Activated B cell treated with CpG ODN at 0.5 μM for 24 hours (primary cell): ENCODE data around the gene BSCL2. TPM values are rescaled to one million over a fixed set of nuclear protein-coding genes. Genes with fewer than 3 reads are reported as not detected.

Source experiments
- ATAC-seq: fragments of 200-7000 bp; cut with Tn5 transposase; one replicate; pipeline ENCODE4 v1.10.0; 2021; ENCODE audit warnings: low read depth, mild to moderate bottlenecking, moderate library complexity
- CTCF ChIA-PET: fragments of 350-600 bp; sonication (Branson Sonifier 250); formaldehyde crosslinking; loops from one replicate; lab custom pipeline; 2021; ENCODE audit warnings: antibody characterized with exemption; lab: Charles Lee
- POLR2A ChIA-PET: fragments of 350-600 bp; sonication (Branson Sonifier 250); formaldehyde crosslinking; loops from one replicate; lab custom pipeline; 2021; ENCODE audit warnings: antibody characterized with exemption; lab: Charles Lee
- DNase-seq: peaks from one replicate; pipeline ENCODE4 v3.0.0; 2022
- H3K27ac Mint-ChIP-seq: one replicate; pipeline ENCODE4 v1.8.0; 2020; ENCODE audit warnings: mixed read lengths
- H3K27me3 Mint-ChIP-seq: one replicate; pipeline ENCODE4 v1.8.0; 2021; ENCODE audit warnings: mixed read lengths
- H3K36me3 Mint-ChIP-seq: one replicate; pipeline ENCODE4 v1.8.0; 2021; ENCODE audit warnings: low read depth, mixed read lengths
- H3K4me1 Mint-ChIP-seq: one replicate; pipeline ENCODE4 v1.8.0; 2021; ENCODE audit warnings: mixed read lengths
- H3K4me3 Mint-ChIP-seq: one replicate; pipeline ENCODE4 v1.8.0; 2020; ENCODE audit warnings: mild to moderate bottlenecking, mixed read lengths
- H3K9me3 Mint-ChIP-seq: one replicate; pipeline ENCODE4 v1.8.0; 2020; ENCODE audit warnings: mixed read lengths
- CTCF ChIP-seq: fragments of 200-600 bp; IDR thresholded peaks from one replicate; pipeline ENCODE4 v1.8.0; 2022; ENCODE audit warnings: antibody characterized with exemption, mild to moderate bottlenecking
- intact Hi-C: fragments of 100-400 bp; cut with micrococcal nuclease; formaldehyde crosslinking; loops from one replicate; pipeline ENCODE4 v1.15.1; 2024
- total RNA-seq: library from RNA; stranded (reverse); gene quantifications from 2 replicates; pipeline ENCODE4 v1.2.3, GENCODE V29; 2022

BSCL2 gene
- total RNA-seq, 1 donor from 2014 or later, result 18.6 TPM

GRCh38 chr11:62713343-62713742 is 6.1 kb upstream of the BSCL2 start:
- H3K4me3 Mint-ChIP-seq, result no peak overlapping the region
- H3K4me1 Mint-ChIP-seq, result peaks cover 33% of the 10 kb centered on the region
- peaks cover 82% of the 10 kb centered on the region for H3K36me3 Mint-ChIP-seq
- ChIA-PET POLR2A (interaction anchor here (0.5 to 1.4 kb wide), 4 partner anchors 14 to 168 kb away, joined by 3 to 9 read pairs (median 4); partner anchors contain the start of gene HNRNPUL2), CTCF (no interaction called here)
- intact Hi-C loops, result no loop called here
- H3K27me3 Mint-ChIP-seq, result no peaks in the 10 kb centered on the region
- H3K9me3 Mint-ChIP-seq, result no peaks in the 10 kb centered on the region
- H3K27ac Mint-ChIP-seq, result peak overlapping the region; percentile 36
- ATAC-seq, result no peak
- TF ChIP-seq CTCF, result no peak
- DNase-seq, result no peak

- Mint-ChIP-seq H3K27ac (peak overlapping the region; percentile 16), H3K4me1 (peaks cover 38% of the 10 kb centered on the region), H3K36me3 (peaks cover 77% of the 10 kb centered on the region), H3K9me3 (no peaks in the 10 kb centered on the region), H3K4me3 (no peak overlapping the region), H3K27me3 (no peaks in the 10 kb centered on the region)
- no peak for DNase-seq
- POLR2A ChIA-PET, result interaction anchor here (1.0 to 1.4 kb wide), 4 partner anchors 14 to 127 kb away, joined by 3 to 5 read pairs (median 4); partner anchors contain the start of genes HNRNPUL2 and ZBTB3
- intact Hi-C loops, result no loop called here
- no peak for ATAC-seq
- TF ChIP-seq CTCF, result no peak
- CTCF ChIA-PET, result no interaction called here
These were observed 5.6 kb upstream of the BSCL2 start for GRCh38 chr11:62712861-62713260.

- DNase-seq (no peak), ATAC-seq (no peak)
- POLR2A ChIA-PET, result interaction anchor here (0.8 to 8.0 kb wide), 7 partner anchors 15 to 128 kb away, joined by 3 to 188 read pairs (median 4); partner anchors contain the start of genes C11orf98, CSKMT, HNRNPUL2 and LBHD1
- TF ChIP-seq CTCF, result no peak
- no peak overlapping the region for H3K4me3 Mint-ChIP-seq
- peak overlapping the region; percentile 32 for H3K27ac Mint-ChIP-seq
- peaks cover 72% of the 10 kb centered on the region for H3K36me3 Mint-ChIP-seq
- no peaks in the 10 kb centered on the region for H3K9me3 Mint-ChIP-seq
- CTCF ChIA-PET, result no interaction called here
- no peaks in the 10 kb centered on the region for H3K27me3 Mint-ChIP-seq
- intact Hi-C loops, result no loop called here
- H3K4me1 Mint-ChIP-seq, result peaks cover 43% of the 10 kb centered on the region
These were observed 5.1 kb upstream of the BSCL2 start for GRCh38 chr11:62712276-62712812.

- TF ChIP-seq CTCF, result no peak
These were observed 2.7 kb upstream of the BSCL2 start for GRCh38 chr11:62710001-62710345.

More at GRCh38 chr11:62710001-62710345, 2.7 kb upstream of the BSCL2 start:
- intact Hi-C loops, result no loop called here
- Mint-ChIP-seq H3K4me3 (peak overlapping the region; percentile 96), H3K4me1 (peaks cover 64% of the 10 kb centered on the region), H3K9me3 (no peaks in the 10 kb centered on the region), H3K36me3 (peaks cover 49% of the 10 kb centered on the region), H3K27me3 (no peaks in the 10 kb centered on the region), H3K27ac (peak overlapping the region; percentile 99)
- ATAC-seq, result no peak
- ChIA-PET CTCF (interaction anchor here (0.7 to 0.9 kb wide), 2 partner anchors 117 to 118 kb away, joined by 3 read pairs; partner anchors contain the start of gene TUT1), POLR2A (interaction anchor here (0.5 to 8.0 kb wide), 27 partner anchors 17 to 1561 kb away, joined by 3 to 188 read pairs (median 15); partner anchors contain the start of genes B3GAT3, C11orf98, CSKMT and EEF1G)
- no peak for DNase-seq
